ENCODE data around the gene SPATA45.

DNA sequence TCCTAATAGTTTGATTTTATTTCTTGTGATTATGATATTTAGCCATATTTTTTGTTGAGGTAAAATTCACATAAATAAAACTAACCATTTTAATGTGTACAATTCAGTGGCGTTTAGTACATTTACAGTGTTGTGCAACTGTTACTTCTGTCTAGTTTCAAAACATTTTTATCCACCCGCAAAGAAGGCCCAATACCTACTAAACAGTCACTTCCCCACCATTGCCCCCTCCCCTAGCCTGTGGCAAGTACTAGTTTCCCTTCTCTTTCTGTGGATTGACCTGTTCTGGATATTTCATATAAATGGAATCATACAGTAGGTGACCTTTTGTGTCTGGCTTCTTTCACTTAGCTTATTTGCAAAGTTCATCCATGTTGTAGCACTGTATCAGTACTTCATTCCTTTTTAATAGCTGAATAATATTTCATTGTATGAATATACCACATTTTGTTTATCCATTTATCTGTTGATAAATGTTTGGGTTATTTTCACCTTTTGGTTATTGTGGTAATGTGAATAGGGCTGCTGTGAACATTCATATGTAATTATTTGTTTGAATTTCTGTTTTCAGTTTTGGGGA, 14.8 kb upstream of the SPATA45 start:
- TF ChIP-seq, protein P1, sequence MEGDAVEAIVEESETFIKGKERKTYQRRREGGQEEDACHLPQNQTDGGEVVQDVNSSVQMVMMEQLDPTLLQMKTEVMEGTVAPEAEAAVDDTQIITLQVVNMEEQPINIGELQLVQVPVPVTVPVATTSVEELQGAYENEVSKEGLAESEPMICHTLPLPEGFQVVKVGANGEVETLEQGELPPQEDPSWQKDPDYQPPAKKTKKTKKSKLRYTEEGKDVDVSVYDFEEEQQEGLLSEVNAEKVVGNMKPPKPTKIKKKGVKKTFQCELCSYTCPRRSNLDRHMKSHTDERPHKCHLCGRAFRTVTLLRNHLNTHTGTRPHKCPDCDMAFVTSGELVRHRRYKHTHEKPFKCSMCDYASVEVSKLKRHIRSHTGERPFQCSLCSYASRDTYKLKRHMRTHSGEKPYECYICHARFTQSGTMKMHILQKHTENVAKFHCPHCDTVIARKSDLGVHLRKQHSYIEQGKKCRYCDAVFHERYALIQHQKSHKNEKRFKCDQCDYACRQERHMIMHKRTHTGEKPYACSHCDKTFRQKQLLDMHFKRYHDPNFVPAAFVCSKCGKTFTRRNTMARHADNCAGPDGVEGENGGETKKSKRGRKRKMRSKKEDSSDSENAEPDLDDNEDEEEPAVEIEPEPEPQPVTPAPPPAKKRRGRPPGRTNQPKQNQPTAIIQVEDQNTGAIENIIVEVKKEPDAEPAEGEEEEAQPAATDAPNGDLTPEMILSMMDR (IDR thresholded peaks at IDR 0.05; ENCODE audit: low read depth, low read length) = no peak
- TF ChIP-seq EZH2phosphoT487 (IDR thresholded peaks at IDR 0.05; ENCODE audit: low read depth) = no peak
